Activated CD8-positive, alpha-beta memory T cell treated with anti-CD3 and anti-CD28 coated beads, Interleukin-2, amount 50 U/mL, for 48 hours (primary cell): ENCODE measurements around the gene PLAGL2.
"Not testable (repeated sequence)": the region's sequence is repeated elsewhere in the genome, so short reads cannot be mapped to it uniquely, and the experiment has no call there.

ENCODE experiments used
- DNase-seq: peaks from one replicate; pipeline ENCODE4 v3.0.0-alpha.2; 2020

The PLAGL2 gene

GRCh38 chr20:32207626-32208498, at the start of gene PLAGL2, which contains the start of gene POFUT1:
TSS of gene PLAGL2 (minus strand) at chr20:32207743. CDS start at chr20:32202178, 5,565 bp downstream.
TSS of gene POFUT1 (plus strand) at chr20:32207880. CDS start at chr20:32207942, 62 bp downstream.
- DNase-seq = peak; percentile 94

GRCh38 chr20:32252189-32252588, 44.6 kb upstream of the PLAGL2 start:
- peak; percentile 86 for DNase-seq

GRCh38 chr20:32251470-32251869, 43.9 kb upstream of the PLAGL2 start:
- DNase-seq = peak; percentile 64

- DNase-seq = no peak
These were observed 41.6 kb upstream of the PLAGL2 start for GRCh38 chr20:32249030-32249738.

- DNase-seq = no peak
These were observed 40.5 kb upstream of the PLAGL2 start for GRCh38 chr20:32248043-32248442.

- DNase-seq = not testable (repeated sequence)
These were observed 38.7 kb upstream of the PLAGL2 start for GRCh38 chr20:32246208-32246607.

GRCh38 chr20:32244959-32245358, 37.4 kb upstream of the PLAGL2 start:
- DNase-seq = no peak

GRCh38 chr20:32244150-32244823, 36.7 kb upstream of the PLAGL2 start:
- DNase-seq = no peak

- DNase-seq = no peak
These were observed 34.3 kb upstream of the PLAGL2 start for GRCh38 chr20:32241807-32242206.

- no peak for DNase-seq
These were observed 32.7 kb upstream of the PLAGL2 start for GRCh38 chr20:32240205-32240604.

- DNase-seq = no peak
These were observed 31.2 kb upstream of the PLAGL2 start for GRCh38 chr20:32238483-32239425.

GRCh38 chr20:32237419-32237818, 29.9 kb upstream of the PLAGL2 start:
- no peak for DNase-seq

GRCh38 chr20:32236819-32237218, 29.3 kb upstream of the PLAGL2 start:
- DNase-seq = no peak

- no peak for DNase-seq
These were observed 28.5 kb upstream of the PLAGL2 start for GRCh38 chr20:32236048-32236533.

GRCh38 chr20:32235331-32236047, 27.9 kb upstream of the PLAGL2 start:
- no peak for DNase-seq

- DNase-seq = no peak
These were observed 26.7 kb upstream of the PLAGL2 start for GRCh38 chr20:32234135-32234808.

- no peak for DNase-seq
These were observed 25.7 kb upstream of the PLAGL2 start for GRCh38 chr20:32233286-32233685.

- DNase-seq = no peak
These were observed 24.9 kb upstream of the PLAGL2 start for GRCh38 chr20:32232326-32232886.

GRCh38 chr20:32231847-32232246, 24.3 kb upstream of the PLAGL2 start:
- DNase-seq = no peak

GRCh38 chr20:32231245-32231644, 23.7 kb upstream of the PLAGL2 start:
- no peak for DNase-seq
